Measurements from ENCODE around the gene NGEF.

Gene NGEF

DNA sequence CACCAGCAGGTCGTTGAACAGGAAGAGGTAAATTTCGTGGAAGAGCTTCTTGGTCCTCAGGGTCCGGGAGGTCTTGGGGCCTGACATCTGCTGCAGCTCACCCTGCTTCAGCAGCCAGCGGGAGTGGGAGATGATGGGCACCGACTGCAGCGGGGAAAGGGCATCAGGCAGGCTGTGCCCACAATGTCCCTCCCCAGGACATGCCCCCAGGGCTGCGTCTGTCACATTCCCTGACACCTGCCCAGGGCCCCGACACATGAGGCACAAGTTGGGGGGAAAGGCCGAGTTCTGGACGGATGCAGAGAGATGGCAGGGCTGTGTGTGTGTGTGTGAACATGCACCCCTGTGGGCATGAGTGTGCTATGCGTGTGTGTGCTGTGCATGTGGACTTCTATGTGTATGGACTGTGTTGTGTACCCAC is 129.0 kb downstream of the NGEF start:
- DNase-seq (ENCODE audit: low read depth in 2 of 2), result no peak

DNA sequence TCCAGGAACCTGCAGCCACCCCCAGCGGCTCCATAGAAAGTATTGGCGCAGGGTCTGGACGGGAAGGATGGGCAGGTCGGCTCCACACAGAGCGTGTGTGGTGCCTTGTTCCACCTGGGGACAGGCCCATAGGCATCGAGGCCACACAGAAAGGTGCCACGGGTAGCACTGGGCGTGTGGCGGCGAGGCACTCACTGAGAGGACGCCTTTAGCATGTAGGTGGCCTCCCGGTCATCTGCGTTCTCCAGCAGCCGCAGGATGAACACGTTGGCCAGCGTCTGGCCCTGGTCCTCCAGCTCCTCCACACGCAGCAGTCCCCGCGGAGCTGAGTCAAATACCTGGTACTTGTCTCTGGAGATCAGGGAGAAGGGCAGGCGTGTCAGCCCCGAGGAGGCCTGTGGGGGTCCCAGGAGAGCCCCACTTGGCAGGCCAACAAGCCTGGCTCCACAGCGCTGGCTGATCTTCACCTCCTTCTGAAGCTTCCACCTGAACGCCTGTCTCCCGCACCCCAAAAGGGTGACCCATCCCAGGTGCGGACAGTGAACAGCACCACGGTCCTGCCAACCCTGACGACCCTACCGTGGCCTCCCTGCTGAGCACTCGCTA is 129.8 kb downstream of the NGEF start:
- no peak for DNase-seq (ENCODE audit: low read depth in 2 of 2)

DNA sequence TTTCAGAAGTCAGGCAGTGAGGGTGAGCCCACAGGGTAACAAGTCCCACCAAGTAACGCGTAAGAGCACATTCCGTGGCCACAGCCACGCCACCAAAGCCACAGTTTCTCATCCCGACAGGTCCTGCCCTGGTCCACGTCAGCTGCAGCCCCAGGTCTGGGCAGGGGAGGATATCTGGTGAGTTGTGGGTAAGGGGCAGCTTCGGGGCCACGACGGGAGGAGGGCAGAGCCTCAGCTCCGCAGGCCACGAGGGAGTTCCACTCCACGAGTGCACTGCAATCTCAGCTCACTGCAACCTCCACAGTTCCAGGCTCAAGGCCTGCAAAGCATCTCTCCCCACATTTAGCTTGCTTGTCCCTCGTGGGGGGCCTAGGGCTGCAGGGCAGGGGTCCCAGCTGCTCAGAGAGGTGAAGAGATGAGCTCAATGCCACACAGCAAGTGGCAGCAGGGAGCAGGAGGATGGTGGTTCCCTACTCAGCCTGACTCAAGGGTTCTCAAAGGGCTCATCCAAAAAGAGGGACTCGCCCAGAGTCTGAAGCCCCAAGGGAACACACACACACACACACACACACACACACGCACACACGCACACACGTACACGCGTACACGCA is 130.4 kb downstream of the NGEF start:
- no peak for DNase-seq (ENCODE audit: low read depth in 2 of 2)

DNA sequence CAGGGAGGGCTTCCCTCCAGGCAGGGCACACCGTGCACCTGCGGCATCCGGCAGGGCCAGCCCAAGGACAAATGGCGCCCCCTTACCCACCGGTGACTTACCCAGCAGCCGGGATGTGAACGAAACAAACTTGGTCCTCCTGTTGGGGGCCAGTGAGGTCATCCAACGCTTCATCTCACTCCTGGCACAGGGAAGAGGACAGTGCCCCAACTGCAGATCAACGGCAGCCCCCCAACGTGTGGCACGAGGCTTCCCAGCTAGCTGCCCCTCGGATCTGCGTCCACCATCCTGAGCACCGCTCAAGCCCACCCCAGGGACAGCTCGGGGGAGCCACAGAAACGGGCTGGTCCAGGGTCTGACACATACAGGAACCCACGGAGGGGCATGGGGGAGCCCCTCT is 131.0 kb downstream of the NGEF start:
- no peak for DNase-seq (ENCODE audit: low read depth in 2 of 2)

DNA sequence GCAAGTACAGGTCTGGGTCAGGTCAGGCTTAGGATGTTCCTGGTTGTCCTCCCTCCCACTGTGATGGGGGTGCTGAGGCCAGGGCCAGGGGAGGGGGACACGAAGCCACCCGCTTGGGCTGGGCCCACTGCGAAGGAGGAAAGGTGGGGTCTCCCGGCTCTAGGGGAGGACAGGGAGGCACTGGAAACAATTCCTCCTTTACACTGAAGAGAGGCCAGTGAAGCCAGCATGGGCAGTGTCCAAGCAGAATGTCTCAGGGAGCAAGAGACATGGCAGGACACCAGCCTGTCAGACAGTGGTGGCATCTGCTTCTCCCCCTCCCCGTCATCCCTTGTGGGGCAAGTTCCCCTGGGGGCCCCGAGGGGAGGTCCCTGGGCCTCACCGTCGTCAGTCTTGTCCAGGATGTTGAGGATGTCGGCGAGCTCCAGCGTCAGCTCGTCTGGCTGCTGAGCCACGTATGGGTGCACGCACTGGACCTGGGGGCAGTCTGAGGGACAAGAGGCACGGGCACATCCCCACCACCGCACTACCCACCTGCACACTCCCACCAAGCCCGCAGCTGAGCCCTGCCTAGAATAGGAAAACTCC is 132.2 kb downstream of the NGEF start:
- no peak for DNase-seq (ENCODE audit: low read depth in 2 of 2)

DNA sequence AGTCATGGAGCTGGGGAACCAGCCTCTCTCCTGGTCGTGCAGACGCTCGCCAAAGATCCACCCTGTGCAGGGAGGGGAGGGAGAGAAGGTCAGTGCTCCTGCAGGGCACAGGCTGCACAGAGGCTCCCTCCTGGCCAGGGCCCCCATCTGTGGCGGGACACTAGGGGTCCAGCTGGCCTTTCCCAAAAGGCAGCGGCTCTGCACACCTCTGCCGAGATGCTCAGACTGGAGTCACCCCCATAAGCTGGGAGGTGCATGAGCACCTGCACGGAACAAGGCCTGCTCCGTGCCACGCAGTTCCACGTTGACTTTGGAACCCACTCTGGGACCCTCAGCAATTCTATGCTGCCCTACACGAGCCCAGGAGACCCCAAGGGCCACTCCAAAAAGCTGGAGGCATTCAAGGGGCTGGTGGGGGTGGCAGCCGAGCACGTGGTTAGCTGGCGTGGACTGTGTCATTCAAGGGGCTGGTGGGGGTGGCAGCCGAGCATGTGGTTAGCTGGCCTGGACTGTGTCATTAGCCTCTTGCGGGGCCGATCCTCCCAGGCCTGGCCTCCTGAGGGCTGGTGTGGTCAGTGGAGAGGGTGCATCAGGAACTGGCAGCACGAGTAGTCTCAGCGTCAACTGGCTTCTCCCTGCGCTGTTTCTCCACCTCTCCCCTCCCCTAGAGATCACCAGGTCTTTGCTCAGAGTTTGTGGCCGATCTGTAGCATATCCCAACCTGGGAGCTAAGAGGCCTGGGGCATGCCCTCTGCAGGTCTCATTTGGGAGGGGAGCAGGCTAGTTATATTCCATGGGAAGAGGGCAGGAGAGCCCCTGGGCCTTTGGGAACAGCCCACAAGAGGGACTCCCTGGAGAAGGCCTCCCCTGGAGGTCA is 133.2 kb downstream of the NGEF start:
- DNase-seq (ENCODE audit: low read depth in 2 of 2), result no peak

DNA sequence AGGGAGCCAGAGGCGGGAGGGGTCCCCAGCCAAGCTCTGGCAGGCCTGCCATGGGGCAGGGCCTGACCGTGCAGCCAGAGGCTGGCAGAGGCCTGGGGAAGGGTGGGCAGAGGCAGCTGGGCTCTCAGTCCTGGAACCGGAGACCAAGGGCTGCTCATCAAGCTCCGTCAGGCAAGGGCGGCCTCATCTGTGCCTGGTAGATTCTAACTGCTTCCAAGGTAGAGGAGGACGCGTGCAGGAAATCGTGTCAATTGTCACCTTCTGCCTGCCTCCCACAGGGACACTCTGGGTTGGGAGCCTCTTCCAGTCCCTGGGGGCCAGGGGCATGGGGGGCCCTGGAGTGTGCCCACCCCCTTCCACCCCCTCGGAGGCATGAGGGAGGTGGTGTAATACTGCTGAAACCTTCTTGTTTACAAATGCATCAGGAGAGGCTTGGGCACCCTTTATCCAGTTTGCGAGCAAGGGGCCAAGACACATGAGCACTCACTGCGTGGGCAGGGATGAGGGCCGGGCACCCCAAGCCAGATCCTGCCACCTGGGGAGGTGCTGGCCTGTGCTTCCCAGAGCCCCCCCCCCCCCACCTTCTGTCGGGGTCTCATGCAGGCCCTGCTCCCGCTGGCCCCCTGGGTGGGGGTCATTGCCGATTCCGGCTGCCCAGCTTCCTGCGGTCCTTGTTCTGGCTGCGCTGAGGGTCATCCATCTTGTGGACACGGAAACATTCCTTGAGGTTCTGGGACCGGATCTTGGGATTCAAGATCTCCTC is 134.0 kb downstream of the NGEF start:
- no peak for DNase-seq (ENCODE audit: low read depth in 2 of 2)

DNA sequence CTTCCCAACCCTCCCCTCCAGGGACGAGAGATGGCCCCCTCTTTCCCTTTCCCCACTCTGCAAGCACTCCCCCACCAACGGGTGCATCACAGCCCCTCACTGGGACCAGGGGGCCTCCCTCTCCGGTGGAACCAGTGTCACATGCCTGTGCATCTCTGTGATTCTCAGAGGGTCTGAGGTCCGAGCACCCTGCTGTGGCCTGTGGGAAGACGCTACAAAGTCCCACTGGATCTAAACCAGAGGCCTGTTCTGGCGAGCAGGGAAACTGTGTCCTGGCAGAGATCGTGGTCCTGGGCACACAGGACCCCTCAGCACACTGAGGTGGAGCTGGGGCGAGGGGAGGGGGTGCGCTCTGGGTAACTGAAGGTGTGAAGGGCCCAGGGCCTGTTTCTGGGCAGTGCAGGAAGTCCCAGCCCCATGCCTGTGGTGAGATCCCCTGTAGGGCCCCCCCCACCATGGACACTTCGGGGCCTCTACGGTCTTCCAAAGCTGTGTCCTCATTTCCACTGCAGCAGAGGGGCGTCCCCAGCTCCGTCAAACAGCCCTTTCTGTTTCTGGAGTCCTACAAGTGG is 135.0 kb downstream of the NGEF start:
- no peak for DNase-seq (ENCODE audit: low read depth in 2 of 2)

DNA sequence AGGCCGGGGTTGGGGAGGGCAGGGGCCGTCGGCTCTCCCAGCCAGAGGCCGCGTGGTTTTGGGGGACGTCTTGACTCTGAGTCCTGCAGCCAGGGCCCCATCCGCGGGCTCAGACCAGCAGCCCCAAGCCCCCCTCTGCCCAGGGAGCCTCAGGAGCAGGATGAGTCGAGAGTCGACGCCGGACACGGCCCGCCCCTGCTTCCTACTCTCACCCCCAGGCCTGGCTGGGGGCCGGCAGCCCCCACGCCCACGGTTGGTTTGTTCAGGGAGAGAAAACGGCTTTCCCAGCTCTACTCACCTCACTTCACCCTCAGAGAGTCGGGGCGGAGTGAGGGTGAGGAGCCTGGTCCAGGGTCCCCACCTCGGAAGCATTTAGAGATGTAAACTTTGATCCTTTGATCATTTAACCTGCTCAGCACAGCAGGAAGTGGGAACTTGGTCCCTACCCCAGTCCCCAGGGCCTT is 136.0 kb downstream of the NGEF start:
- DNase-seq (ENCODE audit: low read depth in 2 of 2), result no peak

DNA sequence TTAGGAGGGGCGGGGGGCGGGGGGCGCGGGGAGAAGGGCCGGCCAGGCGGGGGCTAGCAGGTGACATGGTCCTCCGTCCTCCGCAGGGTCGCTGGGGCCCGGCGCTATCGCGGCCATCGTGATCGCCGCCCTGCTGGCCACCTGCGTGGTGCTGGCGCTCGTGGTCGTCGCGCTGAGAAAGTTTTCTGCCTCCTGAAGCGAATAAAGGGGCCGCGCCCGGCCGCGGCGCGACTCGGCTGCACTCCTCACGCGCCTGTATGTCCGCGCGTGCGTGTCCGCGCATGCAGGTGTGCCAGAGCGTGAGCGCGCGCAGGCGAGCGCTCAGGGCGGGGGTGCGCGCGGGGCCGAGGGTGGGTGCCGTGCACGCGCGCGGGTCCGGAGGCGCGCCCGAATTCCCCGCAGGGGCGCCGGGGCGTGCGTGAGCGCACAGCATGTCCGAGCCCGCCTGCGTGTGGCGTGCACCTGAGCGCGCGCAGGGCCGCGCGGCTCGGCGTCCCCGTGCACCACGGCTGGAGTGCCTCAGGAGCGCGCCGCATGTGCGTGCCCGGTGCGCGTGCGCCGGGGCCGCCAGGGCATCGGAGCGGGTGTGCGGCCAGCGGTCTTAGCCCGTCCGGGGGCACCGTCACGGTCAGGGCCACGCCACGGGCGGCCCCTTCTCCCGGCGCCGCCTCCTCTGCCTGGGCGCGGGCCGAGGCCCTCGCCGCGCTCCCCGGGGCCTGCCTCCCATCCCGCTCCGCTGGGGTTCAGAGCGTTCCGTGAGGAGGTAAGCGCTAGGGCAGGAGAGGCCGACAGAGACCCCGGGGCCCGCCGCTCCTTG is 136.7 kb downstream of the NGEF start:
- no peak for DNase-seq (ENCODE audit: low read depth in 2 of 2)

DNA sequence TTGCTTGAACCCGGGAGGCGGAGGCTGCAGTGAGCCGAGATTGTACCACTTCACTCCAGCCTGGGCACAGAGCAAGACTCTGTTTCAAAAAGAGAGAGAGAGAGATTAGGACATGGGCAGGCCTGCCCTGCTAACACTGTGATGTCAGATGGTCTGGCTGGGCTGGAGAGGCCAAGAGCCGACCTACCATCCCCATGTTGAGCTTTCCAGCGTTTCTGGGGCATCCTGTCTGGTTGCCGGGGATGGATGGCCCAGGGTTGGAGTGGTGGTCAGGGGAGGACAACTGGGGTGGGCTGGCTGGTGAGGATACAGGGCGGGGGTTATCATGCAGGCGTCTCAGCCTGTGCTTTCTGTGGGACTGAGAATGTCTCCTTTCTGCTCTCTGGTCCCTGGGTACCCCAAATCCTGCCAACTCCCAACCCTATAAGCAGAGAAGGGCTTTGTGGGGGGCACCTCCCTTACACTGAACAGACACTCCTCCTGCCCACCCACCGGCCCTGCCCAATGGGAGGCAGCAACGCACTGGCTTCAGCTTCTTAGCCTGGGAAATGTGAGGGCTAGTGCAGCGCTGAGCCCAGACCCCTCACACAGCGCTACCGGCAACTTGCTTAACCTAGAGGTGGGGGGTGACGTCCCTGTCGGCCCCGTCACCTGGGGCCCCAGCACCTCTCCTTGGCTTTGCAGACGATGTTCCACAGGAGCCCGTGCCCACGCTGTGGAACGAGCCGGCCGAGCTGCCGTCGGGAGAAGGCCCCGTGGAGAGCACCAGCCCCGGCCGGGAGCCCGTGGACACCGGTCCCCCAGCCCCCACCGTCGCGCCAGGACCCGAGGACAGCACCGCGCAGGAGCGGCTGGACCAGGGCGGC is 137.6 kb downstream of the NGEF start:
- DNase-seq (ENCODE audit: low read depth in 2 of 2), result no peak

DNA sequence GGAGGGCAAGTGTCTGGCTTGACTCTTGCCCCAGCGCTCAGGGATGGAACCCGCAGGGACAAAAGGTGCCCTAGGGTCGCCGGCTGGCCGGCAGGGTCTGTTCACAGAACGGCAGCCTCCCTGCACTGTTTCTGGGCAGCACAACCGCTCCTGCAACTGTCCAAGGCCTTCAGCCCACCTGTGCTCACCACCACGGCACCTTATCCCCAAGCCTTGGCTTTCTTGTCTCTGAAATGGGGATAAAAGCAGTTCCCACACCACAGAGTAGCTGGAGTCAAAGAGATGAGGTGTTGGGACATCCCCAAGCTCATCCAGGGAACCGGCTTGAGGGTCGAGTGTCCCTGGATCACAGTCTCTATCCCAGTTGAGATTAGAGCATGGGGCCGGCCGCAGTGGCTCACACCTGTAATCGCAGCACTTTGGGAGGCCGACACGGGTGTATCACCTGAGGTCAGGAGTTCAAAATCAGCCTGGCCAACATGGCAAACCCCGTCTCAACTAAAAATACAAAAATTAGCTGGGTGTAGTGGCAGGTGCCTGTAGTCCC is 138.3 kb downstream of the NGEF start:
- DNase-seq (ENCODE audit: low read depth in 2 of 2), result no peak

DNA sequence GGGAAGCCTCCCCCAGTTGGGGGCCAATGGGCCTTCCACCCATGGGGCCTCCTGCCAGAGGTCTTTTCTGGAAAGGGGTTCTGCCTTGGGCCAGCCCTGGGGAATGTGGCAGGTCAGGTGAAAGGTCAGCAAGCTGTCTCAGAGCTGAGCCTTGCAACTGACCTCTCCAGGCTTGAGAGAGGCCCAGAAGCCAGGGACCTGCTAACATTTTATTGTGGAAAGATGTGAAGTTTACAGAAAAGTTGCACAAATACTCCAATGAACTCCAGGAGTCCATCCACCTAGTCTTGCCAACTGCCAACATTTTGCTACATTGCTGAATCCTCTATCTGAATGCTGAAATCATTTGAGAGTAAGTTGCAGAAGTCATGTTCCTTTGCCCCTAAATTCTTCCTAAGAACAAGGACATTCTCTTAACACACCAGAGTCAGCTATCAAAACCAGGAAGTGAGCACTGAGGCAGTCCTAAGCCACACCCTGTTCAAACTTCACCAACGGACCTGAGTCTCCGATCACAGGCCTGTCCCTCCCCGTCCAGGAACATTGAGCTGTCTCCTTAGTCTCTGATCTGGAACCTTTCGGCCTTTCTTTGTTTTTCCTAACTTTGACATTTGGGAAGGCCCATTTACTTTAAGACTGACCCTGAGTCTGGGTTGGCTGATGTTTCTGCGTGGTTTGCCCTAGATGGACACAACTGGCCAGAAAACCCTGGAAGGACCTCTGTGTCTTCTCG is 139.0 kb downstream of the NGEF start:
- DNase-seq (ENCODE audit: low read depth in 2 of 2), result no peak

DNA sequence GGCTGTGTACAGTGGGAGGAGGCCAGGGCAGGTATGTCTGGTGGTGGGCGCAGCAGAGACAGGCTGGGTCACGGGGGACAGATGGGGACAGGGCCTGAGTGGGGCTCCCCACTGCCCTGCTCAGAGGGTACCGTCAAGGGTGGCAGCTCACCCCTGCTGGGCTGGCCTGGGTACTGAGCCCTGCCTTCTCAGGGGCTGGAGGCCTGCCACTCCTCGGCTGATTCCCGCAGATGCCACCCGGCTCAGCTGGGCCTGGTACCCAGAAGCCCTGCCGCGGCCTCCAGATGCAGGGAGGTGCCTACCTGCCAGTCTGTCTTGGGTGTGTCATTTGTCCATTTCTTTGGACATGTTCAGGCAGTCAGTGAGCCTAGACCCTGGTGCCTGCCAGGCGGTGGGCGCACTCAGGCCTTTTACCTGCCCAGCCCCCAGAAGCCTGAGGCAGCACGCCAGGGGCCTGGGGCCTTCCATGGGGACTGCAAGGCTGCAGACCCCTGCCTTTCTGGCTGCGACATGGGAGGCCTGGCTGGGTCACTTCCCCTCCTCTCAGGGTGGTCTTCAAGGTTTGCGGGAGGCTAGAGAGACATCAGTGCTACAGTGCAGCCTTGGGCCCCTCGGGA is 139.7 kb downstream of the NGEF start:
- DNase-seq (ENCODE audit: low read depth in 2 of 2), result no peak

DNA sequence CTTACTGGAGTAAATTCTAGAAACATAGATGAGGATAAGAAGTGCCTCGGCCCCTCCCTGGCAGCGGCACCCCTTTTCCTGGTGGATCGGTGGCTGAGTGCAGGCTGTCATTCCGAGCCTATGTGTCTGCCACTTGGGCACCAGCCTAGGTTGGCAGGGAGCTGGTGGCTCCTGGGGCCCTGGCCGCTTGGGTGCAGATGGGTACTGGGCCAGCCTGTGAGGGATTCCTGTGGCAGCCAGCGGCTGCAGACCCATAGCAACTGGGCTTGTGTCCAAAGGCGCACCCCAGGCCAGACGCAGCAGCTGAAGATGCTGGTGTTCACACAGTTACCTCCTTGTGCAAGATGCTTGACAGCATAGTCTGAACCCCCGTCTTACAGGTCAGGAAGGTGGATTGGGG is 140.2 kb downstream of the NGEF start:
- DNase-seq (ENCODE audit: low read depth in 2 of 2), result no peak

DNA sequence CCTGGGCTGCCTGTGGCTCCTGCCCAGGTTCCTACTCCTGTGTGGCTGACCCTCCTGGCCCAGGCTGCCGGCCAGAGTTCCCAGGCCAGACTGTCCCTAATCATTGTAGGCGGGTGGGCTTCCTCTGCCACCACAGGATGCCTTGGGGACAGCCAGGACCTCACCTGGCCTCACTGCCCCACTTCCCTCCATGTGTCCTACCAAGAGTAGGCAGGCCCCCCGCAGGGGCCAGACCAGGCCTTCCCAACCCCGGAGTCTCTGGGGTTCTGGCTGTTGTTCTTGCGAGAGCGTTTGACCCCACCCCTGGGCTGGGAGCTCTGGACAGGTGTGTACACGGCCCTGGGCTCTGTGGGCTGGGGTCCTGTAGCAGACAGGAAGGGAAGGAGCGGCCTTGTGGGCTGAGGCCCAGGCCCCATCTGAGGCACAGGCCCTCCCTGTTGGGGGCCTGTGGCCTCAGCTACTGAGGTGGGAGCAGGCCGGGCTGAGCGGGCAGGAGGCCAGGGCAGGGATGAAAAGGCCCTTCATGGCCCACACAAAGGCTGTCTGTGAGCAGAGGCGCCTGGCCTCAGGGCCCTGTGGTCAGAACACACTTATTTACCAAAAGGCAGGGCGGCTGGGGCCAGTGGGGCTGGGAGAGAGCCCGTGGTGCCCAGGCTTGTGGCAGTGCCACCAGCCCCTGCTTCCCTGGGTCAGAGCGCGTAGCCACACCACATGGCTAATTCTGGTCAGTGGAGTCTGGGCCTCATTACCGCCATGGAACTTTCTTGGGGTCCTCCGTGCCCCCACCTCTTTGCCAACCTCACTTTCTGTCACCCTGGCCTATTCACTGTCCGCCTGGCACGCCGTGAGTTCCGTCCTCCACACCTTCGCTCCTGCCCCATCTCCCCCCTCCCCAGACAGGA is 141.0 kb downstream of the NGEF start:
- DNase-seq (ENCODE audit: low read depth in 2 of 2), result no peak

DNA sequence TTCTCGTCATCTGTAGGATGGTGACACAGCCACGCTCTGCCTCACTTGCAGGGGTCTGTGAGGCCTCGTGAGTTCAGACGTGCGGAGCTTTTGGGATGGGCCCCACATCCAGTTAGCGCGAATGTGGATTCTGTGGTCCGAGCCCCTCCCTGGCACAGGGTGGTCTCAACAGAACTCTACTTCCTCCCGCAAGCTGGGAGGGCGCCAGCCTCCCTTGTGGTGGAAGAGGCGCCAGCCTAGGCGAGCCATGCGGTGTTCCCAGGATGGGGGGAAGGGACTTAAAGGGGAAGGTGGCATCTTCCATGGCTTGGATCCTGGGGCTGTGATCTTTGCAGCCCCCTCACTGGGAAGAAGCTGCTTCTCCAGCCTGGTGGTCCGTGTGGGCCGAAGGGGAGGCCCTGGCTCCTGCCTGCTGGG is 141.6 kb downstream of the NGEF start:
- no peak for DNase-seq (ENCODE audit: low read depth in 2 of 2)
